B cell (primary cell): ENCODE results near the gene ZWILCH. TPM values are rescaled to one million over a fixed set of nuclear protein-coding genes. Genes with fewer than 3 reads are reported as not detected.

Experiments
- ATAC-seq: fragments of 200-7000 bp; cut with Tn5 transposase; one replicate; pipeline ENCODE4 v1.10.0; 2021; ENCODE audit warnings: low read depth, mild to moderate bottlenecking, moderate number of reproducible peaks, moderate library complexity
- CTCF ChIA-PET: fragments of 350-600 bp; sonication (Branson Sonifier 250); formaldehyde crosslinking; loops from one replicate; lab custom pipeline; 2021; ENCODE audit warnings: antibody characterized with exemption, inconsistent platforms; lab: Charles Lee
- POLR2A ChIA-PET: fragments of 350-600 bp; sonication (Branson Sonifier 250); formaldehyde crosslinking; loops from one replicate; lab custom pipeline; 2021; ENCODE audit warnings: antibody characterized with exemption; lab: Charles Lee
- DNase-seq: peaks from one replicate; pipeline ENCODE4 v3.0.0; 2013
- H2AFZ ChIP-seq: 2 replicates; pipeline ENCODE4 v1.6.1; 2012; ENCODE audit warnings: mild to moderate bottlenecking, low read depth, low read length; ENCODE audit not compliant: insufficient read depth, poor library complexity, severe bottlenecking
- H3K27ac ChIP-seq, 2 donors: 1 replicate in 1 of 2; 2 replicates in 1 of 2; pipeline ENCODE4 v1.5.1; 2012 to 2013; ENCODE audit warnings: low read length in 2 of 2, mild to moderate bottlenecking in 2 of 2, moderate library complexity in 1 of 2
- H3K27me3 ChIP-seq, 4 experiments: fragments of 200-600 bp in 1 of 4; sonication (generic) in 1 of 4; replicated peaks in 1 of 4; 1 replicate in 2 of 4; 2 replicates in 2 of 4; pipeline versions ENCODE4 v1.6.1 to v1.7.0; 2013 to 2016; ENCODE audit warnings: low read length in 3 of 4, mild to moderate bottlenecking in 2 of 4, mixed read lengths in 1 of 4, moderate library complexity in 1 of 4; ENCODE audit not compliant: insufficient read depth in 4 of 4, control insufficient read depth in 3 of 4; ENCODE audit errors: control extremely low read depth in 1 of 4
- H3K36me3 ChIP-seq, 2 experiments: replicated peaks in 1 of 2; 1 replicate in 1 of 2; 2 replicates in 1 of 2; pipeline versions ENCODE4 v1.6.1 to v1.7.1; 2013; ENCODE audit warnings: low read length in 1 of 2; ENCODE audit not compliant: insufficient read depth in 2 of 2, control insufficient read depth in 1 of 2; ENCODE audit errors: control extremely low read depth in 1 of 2, extremely low read depth in 1 of 2
- H3K4me1 ChIP-seq, 2 donors: fragments of 200-600 bp in 1 of 2; sonication (generic) in 1 of 2; 1 replicate in 1 of 2; 2 replicates in 1 of 2; pipeline versions ENCODE4 v1.5.1 to v1.6.1; 2013 to 2017; ENCODE audit warnings: low read length in 2 of 2; ENCODE audit not compliant: control insufficient read depth in 2 of 2, insufficient read depth in 2 of 2
- H3K4me2 ChIP-seq: replicated peaks from 2 replicates; pipeline ENCODE3; 2012; ENCODE audit warnings: mild to moderate bottlenecking, low read depth, low read length; ENCODE audit not compliant: poor library complexity, severe bottlenecking
- H3K4me3 ChIP-seq, 5 experiments: fragments of 200-600 bp in 1 of 5; sonication (generic) in 1 of 5; 1 replicate in 3 of 5; 2 replicates in 2 of 5; pipeline versions ENCODE4 v1.5.1 to v1.7.0; 2011 to 2016; ENCODE audit warnings: low read length in 4 of 5, mild to moderate bottlenecking in 4 of 5, low read depth in 2 of 5, control low read depth in 1 of 5, moderate library complexity in 1 of 5; ENCODE audit not compliant: insufficient read depth in 1 of 5; ENCODE audit errors: control extremely low read depth in 1 of 5, extremely low read depth in 1 of 5
- H3K79me2 ChIP-seq: fragments of 200-600 bp; sonication (generic); one replicate; pipeline ENCODE4 v1.6.0; 2016; ENCODE audit warnings: low read length; ENCODE audit not compliant: control insufficient read depth, insufficient read depth
- H3K9ac ChIP-seq: fragments of 200-600 bp; sonication (generic); 2 replicates; pipeline ENCODE4 v1.6.1; 2017; ENCODE audit warnings: mild to moderate bottlenecking, low read length, moderate library complexity
- H3K9me3 ChIP-seq, 3 donors: one replicate each; pipeline versions ENCODE4 v1.6.1 to v1.7.1; 2013; ENCODE audit warnings: low read length in 2 of 3; ENCODE audit not compliant: control insufficient read depth in 2 of 3, insufficient read depth in 1 of 3; ENCODE audit errors: control extremely low read depth in 1 of 3
- H4K20me1 ChIP-seq: 2 replicates; pipeline ENCODE4 v1.6.0; 2012; ENCODE audit warnings: mild to moderate bottlenecking, low read length; ENCODE audit not compliant: insufficient read depth, control insufficient read depth, poor library complexity, severe bottlenecking
- H3K27ac Mint-ChIP-seq: one replicate; pipeline ENCODE4 v1.8.0; 2021; ENCODE audit warnings: mixed read lengths
- H3K27me3 Mint-ChIP-seq: one replicate; pipeline ENCODE4 v1.8.0; 2021; ENCODE audit warnings: mixed read lengths
- H3K4me1 Mint-ChIP-seq: one replicate; pipeline ENCODE4 v1.8.0; 2021; ENCODE audit warnings: mixed read lengths
- H3K4me3 Mint-ChIP-seq: one replicate; pipeline ENCODE4 v1.8.0; 2021; ENCODE audit warnings: mixed read lengths
- H3K9me3 Mint-ChIP-seq: one replicate; pipeline ENCODE4 v1.8.0; 2022; ENCODE audit warnings: mixed read lengths; ENCODE audit not compliant: insufficient read depth
- CTCF ChIP-seq: fragments of 200-600 bp; IDR thresholded peaks from one replicate; pipeline ENCODE4 v1.8.0; 2022; ENCODE audit warnings: antibody characterized with exemption, mild to moderate bottlenecking
- EZH2 ChIP-seq: IDR thresholded peaks from 2 replicates; pipeline ENCODE4 v1.6.1; 2012; ENCODE audit warnings: borderline replicate concordance, low read depth, mild to moderate bottlenecking, moderate library complexity, low read length; ENCODE audit not compliant: insufficient read depth, poor library complexity, severe bottlenecking
- WGBS: methylation state at CpG from one replicate; pipeline ENCODE4 v1.1.5; 2013; ENCODE audit warnings: missing lambda C conversion rate; ENCODE audit not compliant: insufficient coverage; 5-methylcytosine and 5-hydroxymethylcytosine counted together
- intact Hi-C: fragments of 100-400 bp; cut with micrococcal nuclease; formaldehyde crosslinking; loops from one replicate; pipeline ENCODE4 v1.10.0; 2022
- polyA plus RNA-seq: library from polyadenylated mRNA; depleted of rRNA; stranded (reverse); fragments of >200 nt; gene quantifications from 2 replicates; pipeline ENCODE4 v1.2.3, GENCODE V29; 2012
- total RNA-seq, 2 donors: library from RNA; stranded (reverse); fragments of 120-200 nt in 1 of 2; gene quantifications; 1 replicate in 1 of 2; 2 replicates in 1 of 2; pipeline versions ENCODE4 v1.2.3 to v1.2.4, GENCODE V29; 2013 to 2022

ZWILCH gene
- total and polyA plus RNA-seq, 2 donors (not counting 1 experiment from before 2014, with no cell fraction given) = 2.8 to 11.3 TPM

GRCh38 chr15:66569461-66570137 lies 64.5 kb downstream of the ZWILCH start:
- Mint-ChIP-seq H3K27me3 (no peaks in the 10 kb centered on the region), H3K27ac (no peak overlapping the region), H3K9me3 (no peaks in the 10 kb centered on the region), H3K4me3 (no peak overlapping the region), H3K4me1 (peaks cover 8% of the 10 kb centered on the region)
- peaks cover 5 to 6% of the 10 kb centered on the region in 2 donors for H3K4me1 ChIP-seq
- H3K27me3 ChIP-seq = no peaks in the 10 kb centered on the region
- no peak overlapping the region for H3K4me2 ChIP-seq
- no peak overlapping the region for H3K27ac ChIP-seq
- WGBS = 100% methylated on average over 4 of the region's 9 CpGs
- ChIA-PET CTCF (no interaction called here), POLR2A (no interaction called here)
- H3K79me2 ChIP-seq = no peaks in the 10 kb centered on the region
- no peaks in the 10 kb centered on the region for H3K9me3 ChIP-seq
- no peak overlapping the region for H2AFZ ChIP-seq
- intact Hi-C loops = no loop called here
- no peak overlapping the region for H3K9ac ChIP-seq
- ATAC-seq (no peak), DNase-seq (no peak)
- no peak overlapping the region for H3K4me3 ChIP-seq
- H4K20me1 ChIP-seq = no peaks in the 10 kb centered on the region
- no peaks in the 10 kb centered on the region for H3K36me3 ChIP-seq
- TF ChIP-seq EZH2 (no peak), CTCF (no peak)

DNA sequence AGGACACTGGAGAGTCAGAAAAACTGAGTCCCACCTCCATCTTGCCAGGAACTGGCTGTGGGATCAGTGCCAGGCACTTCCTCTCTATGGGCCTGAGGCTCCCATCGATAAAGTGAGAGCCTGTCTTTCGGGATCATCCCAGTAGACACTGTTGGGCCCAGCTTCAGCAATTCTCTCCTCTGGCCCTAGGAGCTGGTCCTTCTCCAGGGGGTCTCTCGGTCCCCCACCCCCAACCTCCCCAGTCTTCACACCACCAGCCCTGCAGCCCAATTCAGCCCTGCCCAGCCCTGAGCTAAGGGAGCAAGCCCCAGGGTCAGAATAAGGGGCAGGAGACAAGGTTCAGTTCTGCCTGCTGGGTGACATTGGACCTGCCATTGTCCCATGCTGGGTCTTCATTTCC lies 65.2 kb downstream of the ZWILCH start:
- Histone ChIP-seq H3K9me3 (no peaks in the 10 kb centered on the region), H3K4me2 (no peak overlapping the region), H2AFZ (no peak overlapping the region), H3K27ac (no peak overlapping the region), H3K27me3 (no peaks in the 10 kb centered on the region), H3K36me3 (no peaks in the 10 kb centered on the region), H3K79me2 (no peaks in the 10 kb centered on the region), H3K4me3 (no peak overlapping the region), H3K9ac (no peak overlapping the region), H3K4me1 (peaks cover 5 to 6% of the 10 kb centered on the region in 2 donors), H4K20me1 (no peaks in the 10 kb centered on the region)
- WGBS = 98% methylated on average over 3 of the region's 3 CpGs
- H3K27me3 Mint-ChIP-seq = no peaks in the 10 kb centered on the region
- ChIA-PET CTCF (no interaction called here), POLR2A (no interaction called here)
- no peak overlapping the region for H3K4me3 Mint-ChIP-seq
- ATAC-seq (no peak), DNase-seq (no peak)
- H3K9me3 Mint-ChIP-seq = no peaks in the 10 kb centered on the region
- H3K27ac Mint-ChIP-seq = no peak overlapping the region
- TF ChIP-seq EZH2 (no peak), CTCF (no peak)
- H3K4me1 Mint-ChIP-seq = peaks cover 8% of the 10 kb centered on the region
- intact Hi-C loops = no loop called here
